RWPE2 (cell line): Measurements from ENCODE around the gene PIP.
"Not testable (repeated sequence)": the region's sequence is repeated elsewhere in the genome, so short reads cannot be mapped to it uniquely, and the experiment has no call there.

ENCODE experiments used
- ATAC-seq: fragments of 200-7000 bp; cut with Tn5 transposase; 3 replicates; pipeline ENCODE4 v1.9.1; 2021; ENCODE audit warnings: low read depth
- DNase-seq: peaks from one replicate; pipeline ENCODE4 v3.0.0-alpha.2; 2020; ENCODE audit warnings: low spot score
- H3K27ac ChIP-seq: fragments of 450-650 bp; 2 replicates; pipeline ENCODE4 v1.5.1; 2017; ENCODE audit warnings: mild to moderate bottlenecking; ENCODE audit not compliant: poor library complexity, severe bottlenecking
- H3K27me3 ChIP-seq: fragments of 250-450 bp; sonication (Bioruptor Pico); 2 replicates; pipeline ENCODE4 v1.5.1; 2021; ENCODE audit warnings: mild to moderate bottlenecking, moderate library complexity; ENCODE audit not compliant: insufficient read depth, poor library complexity, severe bottlenecking
- H3K36me3 ChIP-seq: fragments of 250-450 bp; sonication (Bioruptor Pico); 2 replicates; pipeline ENCODE4 v1.5.1; 2020; ENCODE audit warnings: low read depth, mild to moderate bottlenecking, moderate library complexity
- H3K4me1 ChIP-seq: fragments of 250-450 bp; sonication (Bioruptor Pico); 2 replicates; pipeline ENCODE4 v1.5.1; 2021; ENCODE audit warnings: mild to moderate bottlenecking, moderate library complexity; ENCODE audit not compliant: insufficient read depth, poor library complexity, severe bottlenecking
- H3K4me3 ChIP-seq: fragments of 250-450 bp; sonication (Bioruptor Pico); 2 replicates; pipeline ENCODE4 v1.5.1; 2021; ENCODE audit warnings: mild to moderate bottlenecking, moderate library complexity; ENCODE audit not compliant: severe bottlenecking
- H3K9me3 ChIP-seq: fragments of 250-450 bp; sonication (Bioruptor Pico); 2 replicates; pipeline ENCODE4 v1.5.1; 2021; ENCODE audit warnings: mild to moderate bottlenecking, moderate library complexity; ENCODE audit not compliant: severe bottlenecking
- TF ChIP-seq, protein P1 (sequence below): fragments of 450-650 bp; IDR thresholded peaks from one replicate; pipeline ENCODE4 v1.5.1; 2017; ENCODE audit warnings: mild to moderate bottlenecking, moderate library complexity; ENCODE audit not compliant: poor library complexity, severe bottlenecking

The PIP gene

GRCh38 chr7:143148651-143149050, 16.8 kb downstream of the PIP start:
- TF ChIP-seq, protein P1, sequence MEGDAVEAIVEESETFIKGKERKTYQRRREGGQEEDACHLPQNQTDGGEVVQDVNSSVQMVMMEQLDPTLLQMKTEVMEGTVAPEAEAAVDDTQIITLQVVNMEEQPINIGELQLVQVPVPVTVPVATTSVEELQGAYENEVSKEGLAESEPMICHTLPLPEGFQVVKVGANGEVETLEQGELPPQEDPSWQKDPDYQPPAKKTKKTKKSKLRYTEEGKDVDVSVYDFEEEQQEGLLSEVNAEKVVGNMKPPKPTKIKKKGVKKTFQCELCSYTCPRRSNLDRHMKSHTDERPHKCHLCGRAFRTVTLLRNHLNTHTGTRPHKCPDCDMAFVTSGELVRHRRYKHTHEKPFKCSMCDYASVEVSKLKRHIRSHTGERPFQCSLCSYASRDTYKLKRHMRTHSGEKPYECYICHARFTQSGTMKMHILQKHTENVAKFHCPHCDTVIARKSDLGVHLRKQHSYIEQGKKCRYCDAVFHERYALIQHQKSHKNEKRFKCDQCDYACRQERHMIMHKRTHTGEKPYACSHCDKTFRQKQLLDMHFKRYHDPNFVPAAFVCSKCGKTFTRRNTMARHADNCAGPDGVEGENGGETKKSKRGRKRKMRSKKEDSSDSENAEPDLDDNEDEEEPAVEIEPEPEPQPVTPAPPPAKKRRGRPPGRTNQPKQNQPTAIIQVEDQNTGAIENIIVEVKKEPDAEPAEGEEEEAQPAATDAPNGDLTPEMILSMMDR, result no peak
- no peaks in the 10 kb centered on the region for H3K4me1 ChIP-seq
- H3K27me3 ChIP-seq, result no peaks in the 10 kb centered on the region
- no peaks in the 10 kb centered on the region for H3K9me3 ChIP-seq
- no peak overlapping the region for H3K4me3 ChIP-seq
- DNase-seq (no peak), ATAC-seq (no peak)
- no peak overlapping the region for H3K27ac ChIP-seq
- H3K36me3 ChIP-seq, result no peaks in the 10 kb centered on the region

DNA sequence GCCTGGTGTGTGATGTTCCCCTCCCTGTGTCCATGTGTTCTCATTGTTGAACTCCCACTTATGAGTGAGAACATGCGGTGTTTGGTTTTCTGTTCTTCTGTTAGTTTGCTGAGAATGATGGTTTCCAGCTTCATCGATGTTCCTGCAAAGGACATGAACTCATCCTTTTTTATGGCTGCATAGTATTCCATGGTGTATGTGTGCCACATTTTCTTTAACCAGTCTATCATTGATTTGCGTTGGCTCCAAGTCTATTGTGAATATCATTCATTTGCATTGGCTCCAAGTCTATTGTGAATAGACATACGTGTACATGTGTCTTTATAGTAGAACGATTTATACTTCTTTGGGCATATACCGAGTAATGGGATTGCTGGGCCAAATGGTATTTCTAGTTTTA, 18.8 kb downstream of the PIP start:
- not testable (repeated sequence) for H3K9me3 ChIP-seq

DNA sequence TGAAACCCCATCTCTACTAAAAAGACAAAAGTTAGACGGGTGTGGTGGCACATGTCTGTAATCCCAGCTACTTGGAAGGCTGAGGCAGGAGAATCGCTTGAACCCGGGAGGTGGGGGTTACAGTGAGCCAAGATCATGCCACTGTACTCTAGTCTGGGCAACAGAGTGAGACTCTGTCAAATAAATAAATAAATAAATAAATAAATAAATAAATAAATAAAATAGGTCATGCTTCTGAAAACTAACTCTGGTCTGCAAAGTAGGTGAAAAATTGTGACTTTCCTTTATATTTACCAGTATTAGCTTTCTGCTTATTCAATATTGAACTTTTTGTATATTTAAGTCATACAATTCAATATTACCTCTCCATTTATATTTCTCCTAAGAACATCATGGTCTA, 26.7 kb downstream of the PIP start:
- H3K9me3 ChIP-seq, H3K4me1 ChIP-seq, H3K27ac ChIP-seq, H3K27me3 ChIP-seq, DNase-seq, H3K36me3 ChIP-seq, H3K4me3 ChIP-seq, ATAC-seq: not testable (repeated sequence)

More for the DNA sequence above, 18.8 kb downstream of the PIP start:
- H3K4me3 ChIP-seq, DNase-seq, ATAC-seq, H3K36me3 ChIP-seq, H3K27me3 ChIP-seq, H3K27ac ChIP-seq, H3K4me1 ChIP-seq: not testable (repeated sequence)

DNA sequence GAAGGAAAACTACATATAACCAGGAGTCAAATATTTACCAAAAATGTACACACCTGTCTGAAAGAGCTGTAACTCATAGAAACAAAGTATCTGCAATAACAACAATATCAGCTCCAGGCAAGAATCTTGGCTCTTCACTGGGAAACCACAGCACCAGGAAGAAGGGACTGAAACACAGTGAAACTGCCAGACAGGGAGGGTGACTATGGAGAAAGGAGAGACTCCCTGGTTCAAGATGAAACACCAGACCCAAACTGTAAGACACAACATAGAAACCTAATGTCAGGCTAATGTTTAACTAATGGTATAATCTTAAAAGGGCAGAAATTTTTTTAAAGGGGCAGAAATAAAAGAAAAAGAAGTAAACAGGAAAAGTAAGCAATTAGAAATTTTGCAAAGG, 39.8 kb downstream of the PIP start:
- Histone ChIP-seq H3K27me3 (no peaks in the 10 kb centered on the region), H3K9me3 (peaks cover 3% of the 10 kb centered on the region), H3K27ac (no peak overlapping the region), H3K4me1 (no peaks in the 10 kb centered on the region), H3K36me3 (no peaks in the 10 kb centered on the region), H3K4me3 (no peak overlapping the region)
- no peak for DNase-seq
- no peak for ATAC-seq
- TF ChIP-seq, protein P1, result no peak

- no peaks in the 10 kb centered on the region for H3K4me1 ChIP-seq
- H3K36me3 ChIP-seq, result no peaks in the 10 kb centered on the region
- TF ChIP-seq, protein P1, result no peak
- peak; percentile 92 for ATAC-seq
- H3K27me3 ChIP-seq, result no peaks in the 10 kb centered on the region
- DNase-seq, result no peak
- H3K9me3 ChIP-seq, result peaks cover 3% of the 10 kb centered on the region
- H3K4me3 ChIP-seq, result no peak overlapping the region
- H3K27ac ChIP-seq, result no peak overlapping the region
These were observed 40.5 kb downstream of the PIP start for GRCh38 chr7:143172354-143172753.

GRCh38 chr7:143176128-143176527, 44.3 kb downstream of the PIP start:
- TF ChIP-seq, protein P1, result no peak

More at GRCh38 chr7:143176128-143176527, 44.3 kb downstream of the PIP start:
- H3K4me3 ChIP-seq, result no peak overlapping the region
- H3K4me1 ChIP-seq, result no peaks in the 10 kb centered on the region
- no peak for ATAC-seq
- no peaks in the 10 kb centered on the region for H3K36me3 ChIP-seq
- DNase-seq, result no peak
- H3K27ac ChIP-seq, result no peak overlapping the region
- H3K27me3 ChIP-seq, result no peaks in the 10 kb centered on the region
- peaks cover 10% of the 10 kb centered on the region for H3K9me3 ChIP-seq
